ENCODE data around the gene TUT4. TPM values are rescaled to one million over a fixed set of nuclear protein-coding genes. Genes with fewer than 3 reads are reported as not detected.

The TUT4 gene
- total RNA-seq, 6 donors from 2014 or later: 31.0 to 85.7 (median 55.4) TPM

GRCh38 chr1:52504720-52505119, 48.2 kb downstream of the TUT4 start:
- no peak for TF ChIP-seq POLR2AphosphoS5 (IDR thresholded peaks at IDR 0.05)
- TF ChIP-seq EP300 (IDR thresholded peaks at IDR 0.05): no peak
- TF ChIP-seq CTCF (IDR thresholded peaks at IDR 0.05): no peak
- no peak for TF ChIP-seq POLR2A (IDR thresholded peaks at IDR 0.05)
- Histone ChIP-seq H3K27me3 (no peaks in the 10 kb centered on the region), H3K9me3 (no peaks in the 10 kb centered on the region), H3K27ac (no peak overlapping the region), H3K36me3 (peaks cover 0 to 11% (median 0%) of the 10 kb centered on the region in 4 donors), H3K4me3 (no peak overlapping the region), H3K4me1 (no peaks in the 10 kb centered on the region)
- DNase-seq (no peak), ATAC-seq (ENCODE audit: low FRiP score in 2 of 2) (no peak)
- 83 to 94% methylated on average over 1 of the region's 1 CpG for WGBS, 2 donors

- TF ChIP-seq POLR2A (IDR thresholded peaks at IDR 0.05) (no peak), POLR2AphosphoS5 (IDR thresholded peaks at IDR 0.05) (no peak), EP300 (IDR thresholded peaks at IDR 0.05) (no peak), CTCF (IDR thresholded peaks at IDR 0.05) (no peak)
- no peak for ATAC-seq (ENCODE audit: low FRiP score in 2 of 2)
- Histone ChIP-seq H3K4me1 (no peaks in the 10 kb centered on the region), H3K9me3 (no peaks in the 10 kb centered on the region), H3K36me3 (peaks cover 0 to 15% (median 0%) of the 10 kb centered on the region in 4 donors), H3K4me3 (no peak overlapping the region), H3K27me3 (no peaks in the 10 kb centered on the region), H3K27ac (no peak overlapping the region)
- no peak for DNase-seq
These were observed 49.2 kb downstream of the TUT4 start for GRCh38 chr1:52503706-52504105.

GRCh38 chr1:52502789-52503188, 50.1 kb downstream of the TUT4 start:
- no peak for TF ChIP-seq EP300 (IDR thresholded peaks at IDR 0.05)
- no peak for TF ChIP-seq POLR2AphosphoS5 (IDR thresholded peaks at IDR 0.05)
- Histone ChIP-seq H3K36me3 (peaks cover 0 to 15% (median 0%) of the 10 kb centered on the region in 4 donors), H3K9me3 (no peaks in the 10 kb centered on the region), H3K4me1 (no peaks in the 10 kb centered on the region), H3K27ac (no peak overlapping the region), H3K27me3 (no peaks in the 10 kb centered on the region), H3K4me3 (no peak overlapping the region)
- ATAC-seq (ENCODE audit: low FRiP score in 2 of 2) (no peak), DNase-seq (no peak)
- WGBS, 2 donors: 89 to 92% methylated on average over 5 of the region's 5 CpGs

GRCh38 chr1:52487632-52488031, 65.3 kb downstream of the TUT4 start:
- H3K9me3 ChIP-seq: no peaks in the 10 kb centered on the region
- DNase-seq (no peak), ATAC-seq (ENCODE audit: low FRiP score in 2 of 2) (no peak)
- H3K27ac ChIP-seq: no peak overlapping the region
- H3K27me3 ChIP-seq: no peaks in the 10 kb centered on the region
- no peak overlapping the region for H3K4me3 ChIP-seq
- no peaks in the 10 kb centered on the region for H3K4me1 ChIP-seq
- 96 to 97% methylated on average over 2 of the region's 2 CpGs for WGBS, 2 donors
- no peak for TF ChIP-seq EP300 (IDR thresholded peaks at IDR 0.05)
- TF ChIP-seq POLR2AphosphoS5 (IDR thresholded peaks at IDR 0.05): no peak
- TF ChIP-seq POLR2A (IDR thresholded peaks at IDR 0.05): no peak
- TF ChIP-seq CTCF (IDR thresholded peaks at IDR 0.05): no peak
- peaks cover 0 to 27% (median 2%) of the 10 kb centered on the region in 4 donors for H3K36me3 ChIP-seq

- no peak overlapping the region for H3K4me3 ChIP-seq
- H3K27me3 ChIP-seq: no peaks in the 10 kb centered on the region
- no peaks in the 10 kb centered on the region for H3K9me3 ChIP-seq
- no peak for ATAC-seq (ENCODE audit: low FRiP score in 2 of 2)
- H3K36me3 ChIP-seq: peaks cover 0 to 23% (median under 1%) of the 10 kb centered on the region in 4 donors
- WGBS, 2 donors: 96 to 97% methylated on average over 7 of the region's 7 CpGs
- no peak overlapping the region for H3K27ac ChIP-seq
- TF ChIP-seq POLR2AphosphoS5 (IDR thresholded peaks at IDR 0.05) (no peak), CTCF (IDR thresholded peaks at IDR 0.05) (no peak), POLR2A (IDR thresholded peaks at IDR 0.05) (no peak), EP300 (IDR thresholded peaks at IDR 0.05) (no peak)
- no peaks in the 10 kb centered on the region for H3K4me1 ChIP-seq
- DNase-seq: no peak
These were observed 70.4 kb downstream of the TUT4 start for GRCh38 chr1:52482326-52483004.
